HUES6 (cell line): ENCODE measurements around the gene SLC45A3.

ENCODE experiments used
- H3K27ac ChIP-seq: 2 replicates; pipeline ENCODE4 v1.7.0; 2013; ENCODE audit warnings: low read depth, mild to moderate bottlenecking, low read length, inconsistent platforms
- H3K27me3 ChIP-seq: 2 replicates; pipeline ENCODE4 v1.6.1; 2013; ENCODE audit warnings: low read length; ENCODE audit not compliant: control insufficient read depth, insufficient read depth
- H3K36me3 ChIP-seq: 2 replicates; pipeline ENCODE4 v1.6.1; 2013; ENCODE audit warnings: low read length; ENCODE audit not compliant: control insufficient read depth, insufficient read depth
- H3K4me1 ChIP-seq: 2 replicates; pipeline ENCODE4 v1.6.1; 2013; ENCODE audit warnings: low read length; ENCODE audit not compliant: control insufficient read depth, insufficient read depth
- H3K4me3 ChIP-seq: 2 replicates; pipeline ENCODE4 v1.5.1; 2013; ENCODE audit warnings: low read depth, low read length
- H3K9ac ChIP-seq: one replicate; pipeline ENCODE4 v1.6.1; 2013; ENCODE audit warnings: mild to moderate bottlenecking, low read length
- H3K9me3 ChIP-seq: 2 replicates; pipeline ENCODE4 v1.6.1; 2013; ENCODE audit warnings: low read depth, low read length; ENCODE audit not compliant: control insufficient read depth, insufficient read depth

Gene SLC45A3

DNA sequence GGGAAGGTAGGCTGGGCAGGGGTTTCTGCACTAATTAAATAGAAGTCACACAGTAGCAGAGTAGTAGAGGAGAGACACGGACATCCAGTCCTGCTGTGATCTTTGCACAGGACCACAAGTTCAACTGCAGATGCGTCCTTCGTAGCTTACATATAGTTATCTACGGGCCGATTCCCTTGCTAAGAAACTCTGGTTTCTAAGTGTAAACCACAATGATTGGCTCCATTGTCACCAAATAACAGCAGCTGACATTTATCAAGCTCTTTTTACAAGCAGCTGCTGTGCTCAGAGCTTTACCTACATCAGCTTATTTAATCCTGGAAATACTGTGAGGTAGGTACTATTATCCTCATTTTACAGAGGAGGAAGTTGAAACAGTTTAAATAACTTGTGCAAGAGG is 3.1 kb downstream of the SLC45A3 start:
- Histone ChIP-seq H3K9me3 (no peaks in the 10 kb centered on the region), H3K4me1 (peaks cover 41% of the 10 kb centered on the region), H3K27me3 (peaks cover 4% of the 10 kb centered on the region; the same call in 1 of the 2 replicates), H3K27ac (no peak overlapping the region), H3K9ac (no peak overlapping the region), H3K36me3 (no peaks in the 10 kb centered on the region), H3K4me3 (no peak overlapping the region)

DNA sequence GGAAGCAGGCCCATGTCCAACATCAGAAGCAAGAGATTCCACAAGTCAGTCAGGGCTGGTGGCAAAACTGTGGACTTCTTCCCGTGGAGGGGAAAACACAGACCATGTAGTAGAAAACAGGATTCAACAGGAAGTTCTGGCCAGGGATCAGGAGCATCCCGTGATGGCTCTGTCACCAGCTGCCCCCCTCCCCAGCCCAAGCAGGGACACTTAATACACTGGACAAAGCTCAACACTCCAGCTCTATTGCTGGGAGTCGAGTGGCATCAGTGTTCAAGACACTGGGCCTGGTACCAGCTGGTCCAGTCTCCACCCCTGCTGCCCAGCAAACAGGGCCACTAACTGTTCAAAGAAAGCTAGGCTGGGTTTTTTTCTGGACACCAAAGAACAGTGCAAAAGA is 3.7 kb downstream of the SLC45A3 start:
- Histone ChIP-seq H3K27me3 (peaks cover 2% of the 10 kb centered on the region; the same call in 1 of the 2 replicates), H3K4me1 (peaks cover 47% of the 10 kb centered on the region)

DNA sequence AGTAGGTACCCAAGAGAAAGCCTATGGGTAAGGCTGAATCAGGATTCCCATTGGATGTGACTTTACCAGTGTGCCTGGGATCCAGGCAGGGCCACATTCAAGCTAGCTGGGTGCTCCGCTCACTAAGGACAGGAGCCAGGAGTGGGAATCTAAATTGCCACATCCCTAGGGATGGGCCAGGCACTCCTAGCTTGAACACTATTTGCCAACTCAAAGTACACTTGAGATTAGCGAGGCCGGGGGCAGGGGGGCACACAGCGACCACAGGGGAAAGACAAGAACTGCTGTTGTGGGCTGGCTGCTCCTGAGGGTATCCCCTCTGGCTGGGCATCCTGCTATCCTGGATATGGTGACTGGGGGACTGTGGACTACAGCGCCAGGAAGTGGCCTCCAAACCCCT is 4.3 kb downstream of the SLC45A3 start:
- H3K4me1 ChIP-seq = peaks cover 53% of the 10 kb centered on the region
- H3K9ac ChIP-seq = no peak overlapping the region
- no peaks in the 10 kb centered on the region for H3K27me3 ChIP-seq
- H3K4me3 ChIP-seq = no peak overlapping the region
- no peaks in the 10 kb centered on the region for H3K9me3 ChIP-seq
- no peak overlapping the region for H3K27ac ChIP-seq
- H3K36me3 ChIP-seq = no peaks in the 10 kb centered on the region

More for the DNA sequence above, 3.7 kb downstream of the SLC45A3 start:
- Histone ChIP-seq H3K36me3 (no peaks in the 10 kb centered on the region), H3K4me3 (no peak overlapping the region), H3K9ac (no peak overlapping the region), H3K9me3 (no peaks in the 10 kb centered on the region), H3K27ac (no peak overlapping the region)

DNA sequence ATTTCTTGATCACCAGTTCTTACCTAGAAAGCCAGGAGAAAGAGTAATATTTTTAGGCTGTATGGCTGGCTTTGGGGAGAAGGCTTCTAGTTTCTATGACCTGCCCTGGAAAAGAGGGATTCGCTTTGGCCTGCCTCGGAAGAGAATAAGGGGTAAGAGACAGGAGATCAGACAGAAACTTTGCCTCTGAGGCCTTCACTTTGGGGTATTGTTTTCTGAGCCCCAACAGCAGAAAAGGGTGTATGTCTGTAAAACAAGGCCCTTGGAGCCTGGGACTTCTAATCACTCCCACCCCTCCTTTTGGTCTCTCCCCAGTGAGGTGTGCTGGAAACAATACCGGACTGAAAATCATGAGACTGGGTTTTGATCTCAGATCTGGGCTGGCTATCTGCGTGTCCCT is 5.1 kb downstream of the SLC45A3 start:
- Histone ChIP-seq H3K27me3 (no peaks in the 10 kb centered on the region), H3K9ac (no peak overlapping the region), H3K36me3 (no peaks in the 10 kb centered on the region), H3K9me3 (no peaks in the 10 kb centered on the region), H3K4me1 (peaks cover 58% of the 10 kb centered on the region), H3K4me3 (no peak overlapping the region), H3K27ac (no peak overlapping the region)

DNA sequence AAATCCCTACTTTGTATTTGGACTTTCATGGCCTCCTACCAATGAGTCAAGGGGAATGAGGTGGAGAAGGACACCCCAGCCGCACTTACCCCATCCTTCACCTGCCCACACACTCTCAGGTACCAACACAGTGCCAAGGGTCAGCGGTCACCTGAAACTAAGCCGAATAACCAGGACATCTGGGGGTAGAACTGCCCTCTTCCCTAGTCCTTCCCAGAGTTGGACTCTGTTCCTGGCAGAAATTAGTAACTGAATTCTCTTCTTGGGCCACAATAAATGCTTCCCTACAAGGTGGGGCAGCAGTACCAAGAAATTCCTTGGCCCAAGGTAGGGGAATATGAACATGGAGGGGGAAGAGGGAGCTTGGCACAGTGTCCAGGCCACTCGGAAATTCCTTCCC is 7.3 kb downstream of the SLC45A3 start:
- Histone ChIP-seq H3K4me1 (peaks cover 66% of the 10 kb centered on the region), H3K27me3 (no peaks in the 10 kb centered on the region), H3K9ac (no peak overlapping the region), H3K27ac (no peak overlapping the region), H3K4me3 (no peak overlapping the region), H3K9me3 (no peaks in the 10 kb centered on the region), H3K36me3 (no peaks in the 10 kb centered on the region)

DNA sequence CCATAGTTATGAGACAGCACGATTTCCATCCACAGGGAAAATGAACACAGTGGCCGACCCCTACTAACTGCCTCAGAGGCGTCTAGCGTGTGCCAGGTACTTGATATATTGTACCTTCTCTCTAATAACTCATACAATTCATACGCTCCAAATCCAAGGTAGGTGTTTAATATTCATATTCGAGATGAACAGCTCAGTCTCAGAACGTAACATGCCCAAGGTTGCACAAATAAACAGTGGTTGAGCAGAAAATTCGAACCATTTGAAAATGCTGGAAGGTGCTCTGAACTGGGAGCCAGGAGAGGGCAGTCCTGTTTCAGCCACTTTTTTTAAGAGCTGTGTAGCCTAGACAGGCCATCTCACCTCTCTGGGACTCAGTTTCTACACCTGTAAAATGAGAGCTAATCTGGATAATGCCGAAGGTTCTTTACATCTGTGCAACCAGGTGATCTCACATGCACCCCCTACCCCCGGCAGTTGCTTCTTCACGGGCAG is 7.9 kb downstream of the SLC45A3 start:
- Histone ChIP-seq H3K9ac (no peak overlapping the region), H3K4me3 (no peak overlapping the region), H3K27ac (no peak overlapping the region; the same call in 1 of the 2 replicates), H3K4me1 (peaks cover 66% of the 10 kb centered on the region), H3K9me3 (no peaks in the 10 kb centered on the region), H3K27me3 (no peaks in the 10 kb centered on the region), H3K36me3 (no peaks in the 10 kb centered on the region)

DNA sequence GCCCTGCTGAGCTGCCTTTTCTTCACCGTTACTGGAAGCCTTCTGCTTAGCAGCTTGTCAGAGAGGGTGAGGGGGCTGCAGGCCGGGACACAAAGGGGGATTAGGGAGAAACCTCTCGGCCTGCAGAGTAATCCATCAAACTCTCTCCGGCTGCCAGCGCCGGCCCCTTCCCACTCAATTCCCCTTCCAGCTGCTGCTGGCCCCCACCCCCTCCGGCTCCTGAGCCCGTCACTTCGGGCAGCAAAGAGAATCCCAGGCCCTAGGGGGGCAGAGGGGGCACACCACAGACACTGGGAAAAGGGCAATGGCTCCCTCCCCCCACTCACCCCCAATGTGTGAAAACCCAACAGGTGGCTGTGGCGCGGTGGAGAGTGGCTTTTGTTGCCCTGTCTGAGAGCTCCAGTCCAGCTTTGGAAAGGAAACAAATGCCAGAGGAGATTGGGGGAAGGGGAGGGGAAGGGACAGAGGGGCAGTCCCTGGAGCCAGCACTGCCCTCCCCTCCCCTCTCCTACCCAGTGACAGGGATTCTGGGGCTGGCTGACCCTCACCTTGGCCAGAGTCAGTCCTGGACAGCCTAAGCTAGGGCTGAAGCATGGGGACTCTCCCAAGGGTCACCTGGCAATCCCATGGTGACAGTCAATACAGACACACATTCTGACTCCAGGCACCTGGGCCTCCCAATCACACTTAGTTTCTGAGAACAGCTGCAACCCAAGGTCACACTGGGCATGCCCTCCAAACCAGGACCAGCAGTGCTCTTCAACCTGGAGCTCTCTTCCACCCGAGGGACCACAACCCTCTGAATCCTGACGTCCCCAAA is 9.5 kb downstream of the SLC45A3 start:
- H3K4me3 ChIP-seq = peak overlapping the region; percentile 38
- peak overlapping the region; percentile 64 for H3K27ac ChIP-seq
- no peaks in the 10 kb centered on the region for H3K36me3 ChIP-seq
- H3K9me3 ChIP-seq = no peaks in the 10 kb centered on the region
- H3K27me3 ChIP-seq = no peaks in the 10 kb centered on the region
- H3K9ac ChIP-seq = peak overlapping the region; percentile 42
- H3K4me1 ChIP-seq = peaks cover 56% of the 10 kb centered on the region

DNA sequence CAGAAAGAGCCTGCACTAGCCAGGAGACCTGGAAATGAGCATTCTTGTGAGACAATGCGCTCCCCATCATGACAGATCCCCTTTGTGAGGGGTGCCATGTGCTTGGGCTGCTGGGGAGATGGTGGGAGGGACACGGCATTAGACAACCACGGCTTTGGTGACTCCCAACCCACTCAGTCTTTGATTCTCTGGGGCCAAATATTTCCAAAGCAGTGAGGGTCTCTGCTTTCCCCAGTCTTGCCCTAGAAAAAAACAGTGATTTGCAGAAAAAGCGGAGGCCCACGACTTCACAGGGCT is 10.2 kb downstream of the SLC45A3 start:
- no peaks in the 10 kb centered on the region for H3K36me3 ChIP-seq
- H3K9me3 ChIP-seq = no peaks in the 10 kb centered on the region
- no peaks in the 10 kb centered on the region for H3K27me3 ChIP-seq
- H3K4me1 ChIP-seq = peaks cover 59% of the 10 kb centered on the region
- peak overlapping the region; percentile 64; the same call in 1 of the 2 replicates for H3K27ac ChIP-seq
- H3K9ac ChIP-seq = no peak overlapping the region
- peak overlapping the region; percentile 38; the same call in 1 of the 2 replicates for H3K4me3 ChIP-seq

DNA sequence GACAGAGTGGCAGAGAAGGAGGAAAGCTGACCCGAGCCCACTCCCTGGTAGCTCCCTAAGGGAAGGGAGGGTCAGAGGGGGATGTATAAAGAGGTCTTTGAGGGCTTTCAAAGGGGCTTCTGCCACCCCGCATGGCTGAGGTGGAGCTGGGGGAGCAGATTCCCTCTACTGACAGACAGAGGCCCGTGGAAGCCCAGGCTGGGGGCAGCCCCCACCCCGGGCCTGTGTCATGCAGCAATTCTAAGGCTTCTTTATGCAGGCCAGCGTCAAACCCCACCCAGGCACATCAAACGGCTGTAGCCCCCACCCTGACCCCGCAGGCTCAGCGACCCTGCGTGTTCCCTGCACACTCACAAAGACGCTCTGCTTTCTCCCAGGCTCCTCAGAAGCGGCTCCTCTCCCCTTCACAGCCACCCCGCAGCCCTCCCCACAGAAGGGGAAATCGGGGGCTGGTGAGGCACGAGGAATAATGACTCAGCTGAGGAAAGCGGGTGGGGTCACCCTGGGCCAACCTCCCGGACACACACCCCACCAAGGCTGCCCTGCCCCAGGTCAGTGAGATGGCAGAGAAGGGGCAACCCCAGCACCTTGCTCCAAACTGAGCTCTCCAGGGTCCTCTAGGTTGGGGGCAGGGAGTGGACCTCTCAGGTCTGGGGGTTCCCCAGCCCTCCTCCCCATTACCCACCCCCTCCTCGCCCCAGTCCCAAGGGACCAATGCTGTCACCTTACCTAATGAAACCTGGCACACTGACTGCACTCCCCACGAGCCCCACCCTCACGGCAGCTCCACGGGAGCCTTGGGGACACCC is 10.8 kb downstream of the SLC45A3 start:
- Histone ChIP-seq H3K9ac (peak overlapping the region; percentile 27), H3K4me3 (peak overlapping the region; percentile 38; the same call in 1 of the 2 replicates), H3K27me3 (no peaks in the 10 kb centered on the region), H3K27ac (peak overlapping the region; percentile 64; the same call in 1 of the 2 replicates), H3K36me3 (no peaks in the 10 kb centered on the region), H3K4me1 (peaks cover 59% of the 10 kb centered on the region), H3K9me3 (no peaks in the 10 kb centered on the region)

DNA sequence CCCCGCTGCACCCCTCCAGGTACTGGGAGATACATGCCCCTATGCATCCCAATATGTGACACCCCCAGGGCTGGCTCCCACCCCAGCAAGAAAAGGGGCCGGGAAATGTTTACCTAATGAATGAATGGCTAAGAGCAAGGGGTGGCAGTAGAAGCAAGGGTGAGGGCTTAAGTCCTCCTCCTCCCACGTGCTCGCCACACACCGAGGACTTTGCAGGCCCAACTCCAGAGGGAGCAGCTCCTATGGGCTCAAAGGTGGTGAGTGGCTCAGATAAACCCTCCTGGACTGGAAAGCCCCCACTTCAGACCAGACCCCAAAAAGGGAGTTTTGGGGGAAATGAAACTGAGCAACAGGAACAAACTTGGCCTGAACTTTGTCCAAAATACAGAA is 11.4 kb downstream of the SLC45A3 start:
- Histone ChIP-seq H3K4me3 (no peak overlapping the region), H3K4me1 (peaks cover 59% of the 10 kb centered on the region), H3K27ac (no peak overlapping the region), H3K9me3 (no peaks in the 10 kb centered on the region), H3K27me3 (no peaks in the 10 kb centered on the region), H3K9ac (no peak overlapping the region), H3K36me3 (no peaks in the 10 kb centered on the region)
